SH-SY5Y (cell line): Measurements from ENCODE around the gene CSK.

Experiments used
- GATA2 ChIP-seq: IDR thresholded peaks from 2 replicates; pipeline ENCODE4 v1.6.1; 2011; ENCODE audit warnings: mild to moderate bottlenecking, low read depth, low read length
- GATA3 ChIP-seq: IDR thresholded peaks from 2 replicates; pipeline ENCODE4 v1.6.1; 2011; ENCODE audit warnings: low read depth, mild to moderate bottlenecking, low read length, moderate library complexity

DNA sequence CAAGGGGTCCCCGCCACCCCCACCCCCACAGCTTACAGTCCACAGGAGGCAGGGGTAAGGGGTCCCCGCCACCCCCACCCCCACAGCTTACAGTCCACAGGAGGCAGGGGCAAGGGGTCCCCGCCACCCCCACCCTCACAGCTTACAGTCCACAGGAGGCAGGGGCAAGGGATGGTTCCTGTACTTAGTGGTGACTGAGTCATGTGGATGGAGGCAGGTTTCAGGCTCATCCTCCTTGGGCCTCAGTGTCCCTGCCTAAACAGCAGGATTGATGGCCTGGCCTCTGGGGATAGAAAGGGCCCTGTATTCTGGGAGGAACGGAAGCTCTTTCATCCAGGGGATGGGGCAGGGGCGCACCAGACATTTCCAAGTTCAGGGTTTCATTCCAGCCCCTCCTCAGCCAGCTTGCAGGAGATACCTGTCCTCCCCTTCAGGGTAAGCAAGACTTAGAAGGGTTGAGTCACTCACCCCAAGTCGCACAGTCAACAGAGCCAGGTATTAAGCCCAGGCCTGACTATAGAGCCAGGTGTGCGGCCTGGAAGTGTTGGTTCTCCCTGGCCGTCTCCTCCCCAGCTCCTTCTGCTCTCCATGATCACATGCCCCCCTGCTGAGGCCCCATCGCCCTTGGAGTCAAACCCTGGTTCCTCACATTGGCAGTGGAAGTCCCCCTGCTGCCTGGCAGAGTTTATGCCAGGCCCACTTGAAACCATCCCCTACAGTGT lies 12.5 kb downstream of the CSK start:
- TF ChIP-seq GATA3 (no peak), GATA2 (no peak)
